ENCODE measurements around the gene TAF11L11. TPM values are rescaled to one million over a fixed set of nuclear protein-coding genes. Genes with fewer than 3 reads are reported as not detected.
"Not testable (repeated sequence)": the region's sequence is repeated elsewhere in the genome, so short reads cannot be mapped to it uniquely, and the experiment has no call there.

The TAF11L11 gene
- total RNA-seq, 1 experiment from 2014 or later = not detected

DNA sequence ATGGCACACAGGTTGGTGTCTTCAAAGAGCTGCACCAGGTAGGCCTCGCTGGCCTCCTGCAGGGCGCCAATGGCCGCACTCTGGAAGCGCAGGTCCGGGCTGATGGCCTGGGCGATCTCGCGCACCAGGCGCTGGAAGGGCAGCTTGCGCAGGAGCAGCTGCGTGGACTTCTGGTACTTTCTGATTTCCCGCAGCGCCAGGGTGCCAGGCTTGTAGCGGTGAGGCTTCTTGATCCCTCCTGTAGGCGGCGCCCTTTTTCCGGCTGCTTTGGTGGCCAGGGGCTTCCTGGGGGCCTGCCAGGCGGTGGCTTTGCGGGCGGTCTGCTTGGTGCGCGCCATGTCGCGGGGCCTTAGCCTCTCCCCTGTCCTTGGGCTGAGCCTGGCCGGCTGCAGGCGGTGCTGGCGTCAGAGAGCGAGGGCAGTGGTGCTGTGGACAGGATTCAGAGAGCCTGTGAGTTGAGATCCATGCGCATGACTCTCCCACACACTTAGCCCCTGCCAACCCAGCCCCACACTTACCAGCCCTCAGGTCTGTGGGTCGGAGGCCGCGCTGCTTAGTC is 51.3 kb downstream of the TAF11L11 start:
- not testable (repeated sequence) for H3K36me3 ChIP-seq; H3K27ac ChIP-seq; H3K27me3 ChIP-seq; H3K9me3 ChIP-seq (replicated peaks); DNase-seq; H3K4me1 ChIP-seq; H3K4me3 ChIP-seq

Other genes starting within 250 kb of the TAF11L11 start
- not detected in 2 replicates for gene TAF11L2, start 106.0 kb upstream of the TAF11L11 start, total RNA-seq (2014; rRNA removed; shearing (Covaris generic))
- not detected in 2 replicates for gene TAF11L3, start 85.8 kb upstream of the TAF11L11 start, total RNA-seq (2014; rRNA removed; shearing (Covaris generic))
- gene TAF11L4, start 82.4 kb upstream of the TAF11L11 start, total RNA-seq (2014; rRNA removed; shearing (Covaris generic)) = not detected in 2 replicates
- not detected in 2 replicates for gene TAF11L5, start 78.9 kb upstream of the TAF11L11 start, total RNA-seq (2014; rRNA removed; shearing (Covaris generic))
- gene TAF11L6, start 75.5 kb upstream of the TAF11L11 start, total RNA-seq (2014; rRNA removed; shearing (Covaris generic)) = not detected in 2 replicates
- gene TAF11L7, start 18.4 kb upstream of the TAF11L11 start, total RNA-seq (2014; rRNA removed; shearing (Covaris generic)) = not detected in 2 replicates
- gene TAF11L8, start 13.2 kb upstream of the TAF11L11 start, total RNA-seq (2014; rRNA removed; shearing (Covaris generic)) = not detected in 2 replicates
- gene TAF11L9, start 9.8 kb upstream of the TAF11L11 start, total RNA-seq (2014; rRNA removed; shearing (Covaris generic)) = not detected in 2 replicates
- not detected in 2 replicates for gene TAF11L10, start 6.4 kb upstream of the TAF11L11 start, total RNA-seq (2014; rRNA removed; shearing (Covaris generic))
- gene TAF11L12, start 6.2 kb downstream of the TAF11L11 start, total RNA-seq (2014; rRNA removed; shearing (Covaris generic)) = 0.15 TPM in 1 of 2 replicates, not detected in the other
- gene TAF11L13, start 27.9 kb downstream of the TAF11L11 start, total RNA-seq (2014; rRNA removed; shearing (Covaris generic)) = not detected in 2 replicates
- gene TAF11L14, start 30.3 kb downstream of the TAF11L11 start, total RNA-seq (2014; rRNA removed; shearing (Covaris generic)) = not detected in 2 replicates

Data from SJCRH30 (cell line).